ENCODE results near the gene PRX. TPM values are rescaled to one million over a fixed set of nuclear protein-coding genes. Genes with fewer than 3 reads are reported as not detected.

PRX gene
- total and polyA plus RNA-seq, 9 of the 15 experiments (the other 6 are each of a cell fraction or from before 2014, with no cell fraction given), result 0.65 to 3.5 (median 1.7) TPM; not detected in 2

DNA sequence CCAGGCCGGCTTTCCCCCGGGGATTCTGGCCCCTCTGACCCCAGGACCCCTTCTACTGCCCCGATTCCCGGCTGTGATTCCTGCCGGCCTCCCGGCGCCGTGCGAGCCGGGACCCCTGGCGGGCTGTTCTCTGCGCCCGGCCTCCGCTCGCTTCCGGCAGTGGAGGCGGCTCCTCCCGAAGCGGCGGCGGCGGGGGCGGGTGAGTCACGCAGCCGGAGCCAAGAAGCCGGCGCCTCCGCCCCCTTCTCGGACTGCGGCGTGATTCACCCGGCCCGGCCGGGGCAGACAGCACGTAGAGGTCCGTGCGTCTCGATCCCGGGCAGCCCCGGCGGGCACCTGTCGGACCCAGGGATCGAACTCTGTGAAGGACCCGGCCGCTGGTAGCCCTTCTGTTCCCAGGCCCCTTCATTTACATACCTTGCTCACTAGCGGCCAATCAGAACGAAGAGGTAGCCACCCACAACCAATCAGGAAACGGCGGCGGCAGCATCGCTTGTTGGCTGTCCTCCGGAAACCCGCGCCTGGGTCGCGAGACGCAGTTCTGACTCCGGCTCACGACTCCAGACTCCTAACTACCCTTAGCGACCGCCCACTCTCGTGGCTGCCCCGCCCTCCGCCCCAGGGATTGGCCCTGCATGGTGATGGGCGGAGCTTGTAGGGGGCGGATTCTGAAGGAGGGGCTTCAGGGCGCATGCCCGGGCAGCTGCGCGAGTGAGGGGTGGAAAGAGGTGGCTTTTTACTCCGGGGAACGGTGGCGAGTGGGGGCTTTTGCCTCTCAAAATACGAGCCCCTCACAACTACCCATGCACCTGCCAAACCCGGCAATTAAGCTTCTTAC is 12.5 kb upstream of the PRX start, which contains the start of gene SERTAD1 (continued):
- TF ChIP-seq, protein P1, sequence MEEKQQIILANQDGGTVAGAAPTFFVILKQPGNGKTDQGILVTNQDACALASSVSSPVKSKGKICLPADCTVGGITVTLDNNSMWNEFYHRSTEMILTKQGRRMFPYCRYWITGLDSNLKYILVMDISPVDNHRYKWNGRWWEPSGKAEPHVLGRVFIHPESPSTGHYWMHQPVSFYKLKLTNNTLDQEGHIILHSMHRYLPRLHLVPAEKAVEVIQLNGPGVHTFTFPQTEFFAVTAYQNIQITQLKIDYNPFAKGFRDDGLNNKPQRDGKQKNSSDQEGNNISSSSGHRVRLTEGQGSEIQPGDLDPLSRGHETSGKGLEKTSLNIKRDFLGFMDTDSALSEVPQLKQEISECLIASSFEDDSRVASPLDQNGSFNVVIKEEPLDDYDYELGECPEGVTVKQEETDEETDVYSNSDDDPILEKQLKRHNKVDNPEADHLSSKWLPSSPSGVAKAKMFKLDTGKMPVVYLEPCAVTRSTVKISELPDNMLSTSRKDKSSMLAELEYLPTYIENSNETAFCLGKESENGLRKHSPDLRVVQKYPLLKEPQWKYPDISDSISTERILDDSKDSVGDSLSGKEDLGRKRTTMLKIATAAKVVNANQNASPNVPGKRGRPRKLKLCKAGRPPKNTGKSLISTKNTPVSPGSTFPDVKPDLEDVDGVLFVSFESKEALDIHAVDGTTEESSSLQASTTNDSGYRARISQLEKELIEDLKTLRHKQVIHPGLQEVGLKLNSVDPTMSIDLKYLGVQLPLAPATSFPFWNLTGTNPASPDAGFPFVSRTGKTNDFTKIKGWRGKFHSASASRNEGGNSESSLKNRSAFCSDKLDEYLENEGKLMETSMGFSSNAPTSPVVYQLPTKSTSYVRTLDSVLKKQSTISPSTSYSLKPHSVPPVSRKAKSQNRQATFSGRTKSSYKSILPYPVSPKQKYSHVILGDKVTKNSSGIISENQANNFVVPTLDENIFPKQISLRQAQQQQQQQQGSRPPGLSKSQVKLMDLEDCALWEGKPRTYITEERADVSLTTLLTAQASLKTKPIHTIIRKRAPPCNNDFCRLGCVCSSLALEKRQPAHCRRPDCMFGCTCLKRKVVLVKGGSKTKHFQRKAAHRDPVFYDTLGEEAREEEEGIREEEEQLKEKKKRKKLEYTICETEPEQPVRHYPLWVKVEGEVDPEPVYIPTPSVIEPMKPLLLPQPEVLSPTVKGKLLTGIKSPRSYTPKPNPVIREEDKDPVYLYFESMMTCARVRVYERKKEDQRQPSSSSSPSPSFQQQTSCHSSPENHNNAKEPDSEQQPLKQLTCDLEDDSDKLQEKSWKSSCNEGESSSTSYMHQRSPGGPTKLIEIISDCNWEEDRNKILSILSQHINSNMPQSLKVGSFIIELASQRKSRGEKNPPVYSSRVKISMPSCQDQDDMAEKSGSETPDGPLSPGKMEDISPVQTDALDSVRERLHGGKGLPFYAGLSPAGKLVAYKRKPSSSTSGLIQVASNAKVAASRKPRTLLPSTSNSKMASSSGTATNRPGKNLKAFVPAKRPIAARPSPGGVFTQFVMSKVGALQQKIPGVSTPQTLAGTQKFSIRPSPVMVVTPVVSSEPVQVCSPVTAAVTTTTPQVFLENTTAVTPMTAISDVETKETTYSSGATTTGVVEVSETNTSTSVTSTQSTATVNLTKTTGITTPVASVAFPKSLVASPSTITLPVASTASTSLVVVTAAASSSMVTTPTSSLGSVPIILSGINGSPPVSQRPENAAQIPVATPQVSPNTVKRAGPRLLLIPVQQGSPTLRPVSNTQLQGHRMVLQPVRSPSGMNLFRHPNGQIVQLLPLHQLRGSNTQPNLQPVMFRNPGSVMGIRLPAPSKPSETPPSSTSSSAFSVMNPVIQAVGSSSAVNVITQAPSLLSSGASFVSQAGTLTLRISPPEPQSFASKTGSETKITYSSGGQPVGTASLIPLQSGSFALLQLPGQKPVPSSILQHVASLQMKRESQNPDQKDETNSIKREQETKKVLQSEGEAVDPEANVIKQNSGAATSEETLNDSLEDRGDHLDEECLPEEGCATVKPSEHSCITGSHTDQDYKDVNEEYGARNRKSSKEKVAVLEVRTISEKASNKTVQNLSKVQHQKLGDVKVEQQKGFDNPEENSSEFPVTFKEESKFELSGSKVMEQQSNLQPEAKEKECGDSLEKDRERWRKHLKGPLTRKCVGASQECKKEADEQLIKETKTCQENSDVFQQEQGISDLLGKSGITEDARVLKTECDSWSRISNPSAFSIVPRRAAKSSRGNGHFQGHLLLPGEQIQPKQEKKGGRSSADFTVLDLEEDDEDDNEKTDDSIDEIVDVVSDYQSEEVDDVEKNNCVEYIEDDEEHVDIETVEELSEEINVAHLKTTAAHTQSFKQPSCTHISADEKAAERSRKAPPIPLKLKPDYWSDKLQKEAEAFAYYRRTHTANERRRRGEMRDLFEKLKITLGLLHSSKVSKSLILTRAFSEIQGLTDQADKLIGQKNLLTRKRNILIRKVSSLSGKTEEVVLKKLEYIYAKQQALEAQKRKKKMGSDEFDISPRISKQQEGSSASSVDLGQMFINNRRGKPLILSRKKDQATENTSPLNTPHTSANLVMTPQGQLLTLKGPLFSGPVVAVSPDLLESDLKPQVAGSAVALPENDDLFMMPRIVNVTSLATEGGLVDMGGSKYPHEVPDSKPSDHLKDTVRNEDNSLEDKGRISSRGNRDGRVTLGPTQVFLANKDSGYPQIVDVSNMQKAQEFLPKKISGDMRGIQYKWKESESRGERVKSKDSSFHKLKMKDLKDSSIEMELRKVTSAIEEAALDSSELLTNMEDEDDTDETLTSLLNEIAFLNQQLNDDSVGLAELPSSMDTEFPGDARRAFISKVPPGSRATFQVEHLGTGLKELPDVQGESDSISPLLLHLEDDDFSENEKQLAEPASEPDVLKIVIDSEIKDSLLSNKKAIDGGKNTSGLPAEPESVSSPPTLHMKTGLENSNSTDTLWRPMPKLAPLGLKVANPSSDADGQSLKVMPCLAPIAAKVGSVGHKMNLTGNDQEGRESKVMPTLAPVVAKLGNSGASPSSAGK (IDR thresholded peaks at IDR 0.05), result no peak; the same call in 1 of the 2 replicates
- TF ChIP-seq, protein P2, sequence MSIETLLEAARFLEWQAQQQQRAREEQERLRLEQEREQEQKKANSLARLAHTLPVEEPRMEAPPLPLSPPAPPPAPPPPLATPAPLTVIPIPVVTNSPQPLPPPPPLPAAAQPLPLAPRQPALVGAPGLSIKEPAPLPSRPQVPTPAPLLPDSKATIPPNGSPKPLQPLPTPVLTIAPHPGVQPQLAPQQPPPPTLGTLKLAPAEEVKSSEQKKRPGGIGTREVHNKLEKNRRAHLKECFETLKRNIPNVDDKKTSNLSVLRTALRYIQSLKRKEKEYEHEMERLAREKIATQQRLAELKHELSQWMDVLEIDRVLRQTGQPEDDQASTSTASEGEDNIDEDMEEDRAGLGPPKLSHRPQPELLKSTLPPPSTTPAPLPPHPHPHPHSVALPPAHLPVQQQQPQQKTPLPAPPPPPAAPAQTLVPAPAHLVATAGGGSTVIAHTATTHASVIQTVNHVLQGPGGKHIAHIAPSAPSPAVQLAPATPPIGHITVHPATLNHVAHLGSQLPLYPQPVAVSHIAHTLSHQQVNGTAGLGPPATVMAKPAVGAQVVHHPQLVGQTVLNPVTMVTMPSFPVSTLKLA (conservative IDR thresholded peaks at IDR 0.05), result peak; percentile 79 to 82
- TF ChIP-seq TCF7L2 (IDR thresholded peaks at IDR 0.05; ENCODE audit: low read depth, low read length) (no peak), ZNF197 (CRISPR knock-in tag; IDR thresholded peaks at IDR 0.05; ENCODE audit: low read depth) (no peak), ZNF143 (CRISPR knock-in tag; IDR thresholded peaks at IDR 0.05) (no peak), ZNF263 (CRISPR knock-in tag; IDR thresholded peaks at IDR 0.05; ENCODE audit: borderline replicate concordance) (no peak), RFX5 (IDR thresholded peaks at IDR 0.05; ENCODE audit: low read depth, low read length) (peak; percentile 64; the same call in 1 of the 2 replicates)
- TF ChIP-seq, protein P3, sequence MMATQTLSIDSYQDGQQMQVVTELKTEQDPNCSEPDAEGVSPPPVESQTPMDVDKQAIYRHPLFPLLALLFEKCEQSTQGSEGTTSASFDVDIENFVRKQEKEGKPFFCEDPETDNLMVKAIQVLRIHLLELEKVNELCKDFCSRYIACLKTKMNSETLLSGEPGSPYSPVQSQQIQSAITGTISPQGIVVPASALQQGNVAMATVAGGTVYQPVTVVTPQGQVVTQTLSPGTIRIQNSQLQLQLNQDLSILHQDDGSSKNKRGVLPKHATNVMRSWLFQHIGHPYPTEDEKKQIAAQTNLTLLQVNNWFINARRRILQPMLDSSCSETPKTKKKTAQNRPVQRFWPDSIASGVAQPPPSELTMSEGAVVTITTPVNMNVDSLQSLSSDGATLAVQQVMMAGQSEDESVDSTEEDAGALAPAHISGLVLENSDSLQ (IDR thresholded peaks at IDR 0.05), result peak; percentile 80
- TF ChIP-seq, protein P4, sequence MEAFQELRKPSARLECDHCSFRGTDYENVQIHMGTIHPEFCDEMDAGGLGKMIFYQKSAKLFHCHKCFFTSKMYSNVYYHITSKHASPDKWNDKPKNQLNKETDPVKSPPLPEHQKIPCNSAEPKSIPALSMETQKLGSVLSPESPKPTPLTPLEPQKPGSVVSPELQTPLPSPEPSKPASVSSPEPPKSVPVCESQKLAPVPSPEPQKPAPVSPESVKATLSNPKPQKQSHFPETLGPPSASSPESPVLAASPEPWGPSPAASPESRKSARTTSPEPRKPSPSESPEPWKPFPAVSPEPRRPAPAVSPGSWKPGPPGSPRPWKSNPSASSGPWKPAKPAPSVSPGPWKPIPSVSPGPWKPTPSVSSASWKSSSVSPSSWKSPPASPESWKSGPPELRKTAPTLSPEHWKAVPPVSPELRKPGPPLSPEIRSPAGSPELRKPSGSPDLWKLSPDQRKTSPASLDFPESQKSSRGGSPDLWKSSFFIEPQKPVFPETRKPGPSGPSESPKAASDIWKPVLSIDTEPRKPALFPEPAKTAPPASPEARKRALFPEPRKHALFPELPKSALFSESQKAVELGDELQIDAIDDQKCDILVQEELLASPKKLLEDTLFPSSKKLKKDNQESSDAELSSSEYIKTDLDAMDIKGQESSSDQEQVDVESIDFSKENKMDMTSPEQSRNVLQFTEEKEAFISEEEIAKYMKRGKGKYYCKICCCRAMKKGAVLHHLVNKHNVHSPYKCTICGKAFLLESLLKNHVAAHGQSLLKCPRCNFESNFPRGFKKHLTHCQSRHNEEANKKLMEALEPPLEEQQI (IDR thresholded peaks at IDR 0.05), result no peak
